Activated naive CD8-positive, alpha-beta T cell treated with anti-CD3 and anti-CD28 coated beads, Interleukin-2, amount 50 U/mL, for 16 hours (primary cell): Measurements from ENCODE around the gene CCL13.

Experiments used
- DNase-seq: peaks from one replicate; pipeline ENCODE4 v3.0.0-alpha.2; 2020; ENCODE audit warnings: low read depth, low spot score

Gene CCL13

DNA sequence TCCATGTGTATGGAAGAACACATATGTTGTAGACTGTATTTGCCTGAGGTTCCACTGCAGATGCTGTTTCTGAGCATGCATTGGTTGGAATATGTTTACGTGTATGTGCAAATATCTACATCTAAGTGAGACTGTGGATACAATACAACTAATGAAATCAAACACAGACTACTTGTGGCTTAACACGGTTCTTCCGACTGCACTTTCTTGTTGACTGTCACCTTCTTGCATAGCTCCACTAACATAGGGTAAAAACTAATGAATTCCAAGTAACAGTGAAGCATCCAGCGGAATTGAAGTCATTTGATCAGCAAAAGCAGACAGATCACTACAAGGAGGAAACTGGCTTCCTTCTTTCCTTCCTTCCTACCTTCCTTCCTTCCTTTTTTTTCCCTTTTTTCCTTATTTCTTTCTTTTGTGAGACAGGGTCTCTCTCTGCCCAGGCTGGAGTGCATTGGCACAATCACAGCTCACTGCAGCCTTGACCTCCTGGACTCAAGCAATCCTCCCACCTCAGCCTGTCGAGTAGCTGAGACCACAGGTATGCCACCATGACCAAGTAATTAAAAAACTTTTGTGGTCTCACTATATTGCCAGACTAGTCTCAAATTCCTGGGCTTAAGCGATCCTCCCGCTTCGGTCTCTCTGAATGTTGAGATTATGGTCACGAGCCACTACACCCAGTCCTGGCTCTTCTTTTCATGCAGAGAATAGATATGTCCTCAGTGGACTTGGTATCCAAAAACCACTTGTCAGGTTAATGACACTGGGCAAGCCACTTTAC is 28.7 kb downstream of the CCL13 start:
- no peak for DNase-seq

DNA sequence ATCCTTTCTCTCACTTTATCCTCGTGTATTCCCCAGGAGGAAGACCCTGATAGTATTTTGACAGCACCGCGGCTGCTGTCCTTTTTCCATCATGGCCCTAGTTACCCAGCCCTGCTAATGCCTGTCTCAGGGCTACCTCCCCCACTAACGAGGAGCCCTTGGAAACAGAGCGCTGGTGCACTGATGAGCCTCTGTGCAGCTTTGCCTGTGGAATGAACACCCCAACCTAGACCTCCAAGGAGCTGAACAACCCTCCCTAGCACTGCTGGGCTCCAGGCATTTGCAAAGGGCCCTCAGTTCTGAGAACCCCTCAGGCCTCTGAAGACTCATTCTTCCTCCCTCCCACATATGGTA is 30.0 kb downstream of the CCL13 start:
- DNase-seq: no peak

DNA sequence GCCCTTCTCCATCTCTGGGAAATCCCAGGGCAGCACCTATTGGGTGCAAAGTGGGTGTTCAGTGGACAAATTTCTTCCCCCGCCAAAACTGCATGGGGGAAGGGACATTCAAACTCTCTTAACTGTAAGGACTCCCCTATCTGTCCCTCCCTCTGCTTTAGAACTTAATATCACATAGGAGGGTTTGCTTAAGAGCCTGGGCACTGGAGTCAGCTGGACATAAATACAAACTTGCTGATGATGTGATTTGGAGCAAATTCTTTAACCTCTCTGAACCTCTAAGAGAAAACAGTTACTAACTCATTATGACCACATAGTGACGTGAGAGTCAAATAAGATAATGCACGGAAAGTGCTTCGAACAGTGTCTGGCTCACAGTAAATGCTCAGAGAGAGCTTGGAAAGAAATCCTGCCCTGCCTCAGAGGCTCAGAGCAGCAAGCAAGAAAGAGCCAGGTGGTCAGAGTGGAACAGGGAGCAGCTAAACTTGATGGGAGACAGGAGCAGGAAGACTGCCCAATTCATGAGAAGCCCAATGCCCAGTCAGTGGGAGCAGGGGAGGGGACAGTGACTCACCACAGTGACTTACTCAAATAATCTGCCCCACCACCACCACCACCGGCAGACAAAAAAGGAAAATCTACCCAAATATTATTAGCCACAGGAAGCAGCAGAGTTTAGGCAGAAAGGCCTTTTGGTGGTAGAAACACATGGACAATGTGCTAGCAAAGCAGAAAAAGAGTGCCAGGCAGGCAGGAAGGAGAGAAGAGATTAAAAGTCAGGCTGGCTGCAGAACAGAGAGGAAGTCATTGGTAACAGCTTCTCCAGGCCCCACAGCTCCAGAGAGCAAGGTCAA is 30.6 kb downstream of the CCL13 start:
- no peak for DNase-seq

DNA sequence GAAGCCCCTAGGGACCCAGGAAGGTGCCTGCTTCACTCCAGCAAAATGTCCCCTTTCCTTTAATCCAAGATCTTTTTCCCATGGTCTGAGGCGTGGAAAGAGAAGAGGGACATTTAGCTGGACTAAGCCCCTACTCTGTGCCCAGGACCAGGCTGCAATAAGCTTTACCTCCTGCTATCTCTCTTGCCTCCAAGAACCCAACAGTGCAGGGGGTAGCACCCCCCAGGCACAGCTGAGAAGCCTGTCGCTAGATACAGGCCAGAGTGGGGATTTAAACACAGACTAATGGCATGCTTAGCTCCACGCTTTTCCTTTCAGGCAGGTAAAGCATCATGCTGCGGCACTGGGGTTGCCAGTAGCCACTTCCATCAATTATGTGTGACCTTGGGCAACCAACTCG is 31.3 kb downstream of the CCL13 start:
- no peak for DNase-seq

DNA sequence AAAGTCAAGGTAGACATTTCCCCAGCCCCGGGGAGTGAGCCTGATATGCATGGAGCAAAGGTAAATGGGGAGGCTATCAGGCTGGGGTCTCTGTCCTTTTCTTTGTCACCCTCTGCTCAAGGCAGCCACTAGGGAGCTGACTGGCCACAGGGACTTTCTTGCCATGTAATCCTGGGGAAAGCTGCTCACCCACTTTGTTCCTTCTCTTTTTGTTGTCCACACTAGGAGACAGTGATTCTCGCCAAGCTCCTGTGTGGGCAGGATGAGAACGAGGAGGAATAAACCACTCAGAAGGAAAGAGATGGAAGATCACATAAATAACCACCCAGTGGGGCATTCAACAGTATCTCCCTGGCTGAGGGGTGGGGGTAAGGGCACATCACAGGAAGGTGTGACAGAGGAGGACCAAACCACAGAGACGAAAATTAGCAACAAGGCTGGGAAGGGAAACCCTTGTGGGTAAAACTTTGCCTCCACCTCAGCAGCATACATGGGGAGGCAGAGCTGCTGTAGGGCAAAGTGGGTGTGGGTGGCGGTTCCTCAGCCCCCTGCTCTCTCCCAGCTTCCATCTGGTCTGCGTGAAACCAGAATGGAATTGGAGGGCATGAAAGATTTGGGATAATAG is 33.0 kb downstream of the CCL13 start:
- DNase-seq: no peak

DNA sequence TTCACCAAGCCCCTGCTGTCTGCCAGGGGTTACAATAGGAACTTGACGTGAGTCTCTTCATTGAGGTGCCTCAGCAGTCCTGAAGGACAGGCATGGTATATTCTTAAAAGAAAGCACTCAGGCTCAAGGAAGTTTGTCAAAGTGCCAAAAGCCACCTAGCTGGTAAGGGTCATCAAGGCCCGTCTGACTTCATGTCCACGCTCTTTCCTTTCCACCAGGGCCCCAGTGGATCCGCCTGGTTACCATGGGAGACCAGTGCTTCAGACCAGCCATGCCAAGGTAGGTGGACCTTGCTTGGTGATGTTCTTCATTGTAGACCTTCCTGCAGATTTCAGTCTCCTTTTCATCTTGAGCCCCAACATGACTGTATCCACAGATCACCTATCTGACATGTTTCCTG is 34.4 kb downstream of the CCL13 start:
- no peak for DNase-seq

GRCh38 chr17:34391241-34391640 is 35.0 kb downstream of the CCL13 start:
- DNase-seq: no peak

DNA sequence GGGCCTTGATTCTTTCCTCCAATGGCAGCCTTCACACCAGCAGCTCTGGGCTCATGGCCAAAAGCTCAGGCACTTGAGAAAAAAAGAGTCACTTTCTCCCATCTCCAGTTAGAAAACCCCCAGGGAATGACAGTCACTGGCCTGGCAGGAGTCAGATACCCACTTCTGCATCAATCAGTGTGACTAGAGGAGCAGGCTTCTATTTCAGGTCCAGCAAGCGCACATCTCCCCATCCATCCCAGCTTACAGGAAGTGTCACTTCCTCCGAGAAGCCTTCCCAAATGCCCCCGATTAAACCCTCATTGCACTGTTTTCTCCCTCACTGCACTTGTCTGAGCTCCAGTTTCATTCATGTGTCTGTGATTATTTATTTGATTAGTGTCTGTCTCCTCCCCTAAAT is 37.1 kb downstream of the CCL13 start:
- no peak for DNase-seq

DNA sequence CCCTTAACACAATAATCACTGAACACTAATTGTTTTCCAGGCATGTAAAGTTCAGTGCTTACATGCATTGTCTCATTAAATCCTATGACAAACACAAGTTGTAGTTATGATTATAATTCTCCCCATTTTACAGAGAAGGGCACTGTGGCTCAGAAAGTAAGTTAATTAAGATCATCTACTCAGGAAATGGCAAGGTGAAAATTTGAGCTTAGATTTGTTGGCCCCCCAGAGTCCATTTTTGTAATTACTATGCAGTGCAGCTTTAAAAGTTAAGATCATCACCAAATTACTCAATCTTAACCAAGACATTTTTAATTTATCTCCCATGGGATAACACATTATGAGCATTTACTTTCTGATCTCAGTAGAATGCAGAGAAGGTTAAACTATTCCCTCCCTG is 41.0 kb downstream of the CCL13 start:
- DNase-seq: no peak

- DNase-seq: no peak
These were observed 42.7 kb downstream of the CCL13 start for GRCh38 chr17:34398990-34399389.

DNA sequence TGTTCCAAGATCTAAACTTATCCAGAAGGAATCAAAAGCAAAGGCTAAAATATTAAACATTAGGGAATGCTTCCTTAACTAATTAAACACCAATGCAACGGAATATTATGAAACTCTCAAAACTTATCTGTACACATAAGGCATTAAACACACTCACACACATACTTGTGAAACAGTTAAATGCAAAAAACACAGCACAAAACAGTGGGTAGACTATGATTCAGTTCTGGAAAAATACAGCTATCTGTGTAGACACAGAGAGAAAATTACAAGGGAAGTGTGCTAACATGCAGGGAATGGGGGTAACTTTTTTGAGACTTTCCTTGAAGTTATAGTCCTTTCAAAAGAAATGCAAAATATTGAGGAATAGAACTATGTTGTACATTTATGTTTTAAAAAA is 43.4 kb downstream of the CCL13 start:
- no peak for DNase-seq

DNA sequence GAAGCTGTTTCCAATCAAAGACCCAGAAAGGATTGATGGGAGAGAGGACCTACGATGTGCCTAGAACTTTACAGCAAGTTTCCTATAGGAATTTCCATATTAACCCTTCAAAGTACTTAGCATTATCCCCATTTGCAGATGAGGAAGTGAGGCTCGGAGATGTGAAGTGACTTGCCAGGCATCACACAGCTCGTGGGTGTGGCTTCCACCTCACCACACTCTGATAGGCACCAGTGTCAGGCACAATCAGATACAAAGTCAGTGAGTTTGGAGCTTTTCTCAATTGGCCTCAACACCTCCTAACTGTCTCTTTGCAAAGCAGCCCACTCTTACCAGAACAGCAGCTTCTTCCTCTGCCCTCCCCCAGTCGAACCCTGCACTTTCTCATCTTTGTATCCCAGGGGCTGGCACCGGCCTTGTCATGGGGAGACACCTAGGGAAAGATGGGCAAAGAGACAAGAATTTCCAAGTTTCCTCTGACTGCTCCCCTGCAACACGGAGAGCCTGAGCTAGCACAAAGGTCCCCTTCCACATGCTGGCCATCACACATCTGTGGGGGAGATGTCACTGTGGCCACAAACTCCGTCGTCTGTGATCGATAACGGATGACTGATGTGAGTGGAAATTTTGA is 44.1 kb downstream of the CCL13 start:
- no peak for DNase-seq

DNA sequence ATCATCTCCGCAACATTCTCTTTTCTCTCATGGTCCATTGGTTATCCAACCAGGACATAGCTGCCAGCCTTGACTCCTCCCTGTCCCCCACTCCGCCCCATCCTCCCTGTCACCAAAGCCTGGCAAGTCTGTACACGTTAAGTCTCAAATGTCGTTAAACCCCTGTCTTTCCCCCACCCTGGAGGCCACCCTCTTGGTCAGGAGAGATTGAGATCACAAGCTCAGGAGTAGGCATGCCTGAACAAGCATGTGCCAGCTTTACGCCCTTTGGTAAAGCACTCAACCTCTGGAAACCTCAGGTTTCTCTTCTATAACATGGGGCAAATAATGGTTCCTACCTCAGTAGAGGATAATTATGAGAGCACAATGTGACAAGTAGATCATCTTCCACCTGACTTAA is 44.9 kb downstream of the CCL13 start:
- no peak for DNase-seq

DNA sequence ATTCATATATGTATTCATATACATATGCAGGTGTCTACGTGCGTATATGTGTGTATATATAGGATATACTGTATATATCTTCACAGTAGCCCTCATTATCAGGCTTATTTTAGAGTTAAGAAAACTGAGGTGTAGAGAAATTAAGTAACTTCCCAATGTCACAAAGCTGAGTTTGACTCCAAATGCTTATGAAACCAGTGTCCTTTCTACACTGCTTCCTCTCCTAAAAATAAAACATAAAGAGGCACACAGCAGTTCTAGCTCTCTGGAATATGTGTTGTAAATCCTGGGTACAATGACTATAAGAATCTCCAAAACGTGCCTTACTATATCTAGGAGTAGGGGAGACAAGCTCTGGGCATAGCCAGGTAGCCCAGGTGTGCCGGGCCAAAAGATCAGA is 46.7 kb downstream of the CCL13 start:
- DNase-seq: no peak

DNA sequence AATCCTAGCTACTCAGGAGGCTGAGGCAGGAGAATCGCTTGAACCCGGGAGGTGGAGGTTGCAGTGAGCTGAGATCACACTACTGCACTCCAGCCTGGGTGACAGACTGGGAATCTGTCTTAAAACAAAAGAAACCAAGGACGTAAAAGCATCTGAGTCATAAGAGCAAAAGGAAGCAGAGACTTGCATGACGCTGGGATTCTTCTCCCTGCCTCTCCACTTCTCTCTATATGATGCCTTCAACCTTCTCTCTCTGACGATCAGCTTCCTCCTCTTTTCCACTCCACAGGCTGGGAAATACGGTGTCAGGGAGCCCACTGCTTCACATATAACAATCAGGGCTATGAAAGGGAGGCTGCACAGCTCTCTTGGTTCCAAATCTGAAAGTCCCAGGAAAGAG is 49.9 kb downstream of the CCL13 start:
- no peak for DNase-seq
